Measurements from ENCODE around the gene FSD1.

FSD1 gene

DNA sequence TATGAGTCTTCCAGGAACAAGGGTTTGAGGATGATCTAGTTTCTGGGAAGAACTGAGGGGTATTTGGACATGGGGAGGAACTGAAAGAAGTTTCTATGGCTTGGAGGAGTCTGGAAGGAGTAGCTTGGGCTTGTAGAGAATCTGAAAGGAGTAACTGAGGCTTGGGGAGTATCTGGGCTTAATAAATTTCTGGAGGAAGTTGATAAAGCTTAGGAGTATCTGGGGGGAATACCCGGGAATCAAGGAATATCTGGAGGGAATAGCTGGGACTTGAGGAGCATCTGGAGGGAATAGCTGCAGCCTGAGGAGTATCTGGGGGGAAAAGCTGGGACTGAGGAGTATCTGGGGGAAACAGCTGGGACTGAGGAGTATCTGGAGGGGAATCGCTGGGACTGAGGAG, 16.0 kb downstream of the FSD1 start:
- DNase-seq, result no peak

GRCh38 chr19:4322942-4323665, 18.7 kb downstream of the FSD1 start:
- DNase-seq, result no peak

GRCh38 chr19:4323692-4324091, 19.3 kb downstream of the FSD1 start:
- no peak for DNase-seq

- no peak for DNase-seq
Observed at GRCh38 chr19:4324228-4324627, 19.8 kb downstream of the FSD1 start.

DNA sequence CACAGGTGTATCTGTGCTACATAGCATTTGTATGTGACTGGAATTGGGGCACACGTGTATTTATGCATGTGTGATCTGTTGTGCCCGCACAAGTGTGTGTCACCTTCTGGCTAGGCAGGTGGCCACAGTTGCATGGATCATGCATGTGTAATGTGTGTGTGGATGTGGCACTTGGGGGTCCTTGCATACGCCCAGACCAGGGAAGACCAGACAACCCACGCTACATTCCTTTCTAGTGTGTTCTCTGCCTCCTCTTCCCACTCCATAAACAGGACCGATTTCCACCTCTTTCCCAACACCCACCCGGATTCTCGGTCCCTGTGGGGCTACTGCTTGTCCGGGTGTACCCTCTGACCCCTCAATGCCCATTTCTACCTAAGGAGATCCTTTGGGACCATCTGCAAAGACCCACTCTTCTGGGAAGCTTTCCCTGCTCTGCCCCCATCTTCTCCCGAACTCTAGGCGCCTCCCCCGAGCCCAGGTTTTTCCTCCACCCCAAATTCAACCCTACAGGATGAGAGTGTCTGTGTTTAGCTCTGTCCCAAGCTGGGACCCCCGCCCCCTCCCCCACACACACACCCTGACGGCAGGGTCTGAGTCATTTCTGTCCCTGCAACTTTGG, 21.9 kb downstream of the FSD1 start:
- DNase-seq, result no peak

GRCh38 chr19:4326837-4327251, 22.4 kb downstream of the FSD1 start:
- DNase-seq, result peak; percentile 51

- peak; percentile 85 for DNase-seq
Observed at GRCh38 chr19:4327252-4327876, 23.0 kb downstream of the FSD1 start.

DNA sequence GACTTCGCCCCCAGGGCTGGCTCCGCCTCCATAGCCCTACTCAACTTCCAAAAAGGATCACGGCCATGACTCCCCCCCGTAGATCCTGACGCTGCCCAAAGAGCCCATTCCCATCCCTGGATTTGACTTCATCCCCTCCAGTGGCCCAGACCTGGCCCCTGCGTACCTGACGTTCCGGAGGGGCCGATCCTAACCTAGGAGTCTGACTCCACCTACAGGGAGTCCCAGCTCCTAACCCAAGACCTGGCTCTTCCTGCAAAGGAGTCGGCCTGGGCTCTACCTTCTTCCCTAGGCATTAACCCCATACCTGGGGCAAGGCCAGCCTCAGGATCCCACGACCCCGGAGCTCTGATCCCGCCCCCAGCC, 23.5 kb downstream of the FSD1 start:
- no peak for DNase-seq

GRCh38 chr19:4328243-4328990, 24.0 kb downstream of the FSD1 start:
- peak; percentile 97 for DNase-seq

DNA sequence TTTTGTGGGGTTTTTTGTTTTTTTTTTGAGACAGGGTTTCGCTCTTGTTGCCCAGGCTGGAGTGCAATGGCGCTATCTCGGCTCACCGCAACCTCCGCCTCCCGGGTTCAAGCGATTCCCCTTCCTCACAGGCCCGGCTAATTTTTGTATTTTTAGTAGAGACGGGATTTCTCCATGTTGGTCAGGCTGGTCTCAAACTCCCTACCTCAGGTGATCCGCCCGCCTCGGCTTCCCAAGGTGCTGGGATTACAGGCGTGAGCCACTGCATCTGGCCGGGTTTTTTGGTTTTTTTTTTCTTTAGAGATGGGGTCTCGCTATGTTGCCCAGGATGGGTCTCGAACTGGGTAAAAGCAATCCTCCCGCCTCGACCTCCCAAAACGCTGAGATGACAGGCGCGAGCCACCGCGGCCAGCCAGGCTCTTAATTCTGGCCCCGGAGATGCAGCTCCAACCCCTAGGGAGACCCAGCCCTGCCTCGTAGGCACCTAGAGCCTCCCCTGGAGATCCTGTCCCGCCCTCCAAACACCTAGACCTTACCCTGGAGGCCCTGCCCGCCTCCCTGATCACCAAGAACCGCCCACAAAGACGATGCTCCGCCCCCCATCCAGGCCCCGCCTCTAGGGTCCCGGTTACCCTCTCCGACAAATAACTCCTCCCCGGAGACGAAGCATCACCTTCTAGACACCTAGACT, 24.7 kb downstream of the FSD1 start:
- DNase-seq, result peak; percentile 36

GRCh38 chr19:4329858-4330257, 25.5 kb downstream of the FSD1 start:
- no peak for DNase-seq

DNA sequence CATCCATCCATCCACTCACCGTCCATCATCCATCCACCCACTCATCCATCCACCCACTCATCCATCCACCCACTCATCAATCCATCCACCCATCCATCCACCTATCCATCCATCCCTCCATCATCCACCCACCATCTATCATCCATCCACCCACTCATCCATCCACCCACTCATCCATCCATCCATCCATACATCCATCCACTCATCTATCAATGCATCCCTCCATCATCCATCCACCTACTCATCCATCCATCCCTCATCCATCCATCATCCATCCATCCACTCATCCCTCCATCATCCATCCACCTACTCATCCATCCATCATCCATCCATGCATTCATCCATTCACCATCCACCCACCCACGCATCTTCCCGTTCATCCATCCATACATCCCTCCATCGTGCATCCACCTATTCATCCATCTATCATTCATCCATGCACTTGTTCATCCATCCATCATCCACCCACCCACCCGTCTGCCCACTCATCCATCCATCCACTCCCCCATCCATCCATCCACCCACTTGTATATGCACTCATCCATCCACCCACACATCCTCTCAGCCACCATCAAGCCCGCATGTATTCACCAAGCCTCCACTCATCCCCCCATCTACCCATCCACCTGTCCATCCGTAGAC, 30.7 kb downstream of the FSD1 start:
- DNase-seq, result no peak

- DNase-seq, result no peak
Observed at GRCh38 chr19:4337906-4338440, 33.6 kb downstream of the FSD1 start.

DNA sequence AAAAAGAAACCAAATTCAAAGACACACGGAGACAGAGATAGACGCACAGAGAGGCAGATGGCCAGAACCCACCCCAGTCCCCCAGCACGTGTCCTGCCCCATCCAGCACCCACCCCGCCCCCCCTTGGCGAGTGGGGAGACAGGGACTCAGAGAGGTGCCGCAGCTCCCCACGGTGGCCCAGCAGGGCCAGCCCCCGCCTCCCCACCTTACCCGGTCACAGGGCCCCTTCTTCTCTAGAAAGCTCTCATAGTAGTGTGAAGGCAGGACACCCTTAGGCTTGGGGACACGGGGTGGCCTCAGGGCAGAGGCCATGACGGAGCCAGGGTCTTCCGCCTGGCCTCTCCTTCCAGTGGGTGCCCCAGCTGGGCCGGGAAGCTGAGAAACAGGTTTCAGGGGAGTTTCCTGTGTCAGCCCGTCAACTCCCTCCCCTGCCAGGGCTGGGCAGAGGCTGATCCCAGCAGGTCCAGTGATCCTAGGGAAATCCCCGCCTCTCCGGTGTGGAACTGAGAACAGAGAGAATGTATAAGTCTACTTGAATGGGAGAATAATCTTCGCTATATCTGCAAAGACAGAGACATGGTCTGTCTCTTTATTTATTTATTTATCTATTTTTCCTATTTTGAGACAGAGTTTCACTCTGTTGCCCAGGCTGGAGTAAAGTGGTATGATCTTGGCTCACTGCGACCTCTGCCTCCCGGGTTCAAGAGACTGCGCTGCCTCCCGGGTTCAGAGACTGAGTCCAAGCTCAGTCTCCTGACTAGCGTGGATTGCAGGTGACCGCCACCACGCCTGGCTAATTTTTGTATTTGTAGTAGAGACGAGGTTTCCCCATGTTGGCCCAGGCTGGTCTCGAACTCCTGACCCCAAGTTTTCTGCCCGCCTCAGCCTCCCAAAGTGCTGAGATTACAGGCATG, 34.3 kb downstream of the FSD1 start, which contains the start of gene STAP2:
TSS of gene STAP2 (minus strand) at position 387 of the 915 bp plus-strand sequence. CDS start at position 313, 74 bp downstream.
- DNase-seq, result peak; percentile 50

DNA sequence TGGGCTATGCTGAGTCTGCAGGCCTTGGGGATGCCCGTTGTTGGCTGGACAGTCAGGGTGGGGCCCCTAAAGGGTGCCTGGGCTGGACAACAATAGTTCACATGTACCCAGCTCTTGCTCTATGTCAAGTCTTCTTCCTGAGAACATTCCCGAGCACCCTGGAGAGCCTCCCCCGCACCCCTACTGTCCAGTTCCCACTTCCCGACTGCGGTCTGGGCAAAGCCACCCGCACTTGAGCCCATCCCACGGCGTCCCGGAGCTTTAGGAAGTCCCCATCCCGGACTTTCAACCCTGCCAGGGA, 37.9 kb downstream of the FSD1 start:
- no peak for DNase-seq

DNA sequence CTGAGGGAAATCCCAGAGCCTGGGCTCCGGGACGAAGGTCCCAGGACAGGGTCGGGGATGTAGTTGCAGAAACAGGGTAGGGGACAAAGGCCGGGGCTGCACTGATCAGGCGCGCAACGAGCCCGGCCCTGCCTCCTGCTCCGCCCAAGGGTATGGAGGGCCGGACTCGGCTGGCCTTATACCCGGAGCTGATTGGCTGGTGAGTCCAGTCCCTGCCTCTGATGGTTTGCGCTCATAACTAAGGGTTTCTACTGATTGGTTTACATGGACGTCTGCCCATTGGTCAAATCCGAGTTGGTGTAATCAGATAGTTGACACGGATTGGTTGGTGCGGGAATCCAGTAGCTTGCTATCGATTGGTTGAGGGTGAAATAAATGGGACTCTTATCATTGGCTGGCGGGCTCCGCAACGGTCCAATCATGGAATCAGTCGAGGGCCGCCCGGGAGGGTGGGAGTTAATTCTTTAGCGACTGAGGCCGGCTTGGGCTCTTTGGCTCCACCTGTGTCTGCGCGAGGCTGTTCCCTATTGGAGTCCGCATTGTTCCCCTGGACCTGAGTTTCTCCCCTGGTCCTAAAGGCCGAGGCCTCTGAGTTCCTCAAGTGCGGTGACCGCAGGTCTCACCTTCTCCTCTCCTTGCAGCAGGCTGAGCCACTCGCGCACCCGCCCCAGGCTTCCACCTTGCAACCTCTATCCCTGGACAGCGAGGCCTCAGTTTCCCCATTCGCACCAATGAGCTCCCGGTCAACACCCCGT, 38.4 kb downstream of the FSD1 start:
- DNase-seq, result peak; percentile 91

GRCh38 chr19:4343370-4344307, 39.2 kb downstream of the FSD1 start, which contains the start of gene MPND:
TSS of gene MPND (plus strand) at chr19:4343562. CDS start at chr19:4343594, 32 bp downstream.
- DNase-seq, result peak; percentile 96

GRCh38 chr19:4345342-4346019, 41.1 kb downstream of the FSD1 start:
- no peak for DNase-seq
